DMS153 (cell line): ENCODE measurements around the gene GUCY2F.

Experiments used
- DNase-seq: peaks from one replicate; lab custom pipeline; 2025; lab: John Stamatoyannopoulos, UW

Gene GUCY2F

DNA sequence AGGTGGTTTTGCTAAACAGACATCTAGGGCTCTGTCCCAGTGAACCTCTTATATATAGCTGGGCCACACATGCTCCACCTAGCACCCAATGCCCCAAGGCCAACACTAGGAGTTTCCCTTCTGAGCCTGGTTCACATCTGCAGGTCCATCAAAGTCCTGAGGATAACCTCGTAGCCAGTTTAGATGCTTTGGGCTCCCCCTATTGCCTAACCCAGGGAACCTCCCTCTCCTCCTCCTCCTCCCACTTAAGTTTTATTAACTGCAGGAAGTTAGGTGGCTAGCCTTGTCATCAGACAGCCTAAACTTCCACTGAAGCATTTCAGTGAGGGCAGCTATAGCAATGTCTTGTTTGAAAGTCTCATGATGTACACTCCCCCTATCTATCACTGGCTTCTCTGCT is 88.0 kb downstream of the GUCY2F start:
- no peak for DNase-seq

GRCh38 chrX:109392895-109393294 is 89.0 kb downstream of the GUCY2F start:
- no peak for DNase-seq

GRCh38 chrX:109390556-109390955 is 91.3 kb downstream of the GUCY2F start:
- no peak for DNase-seq

- DNase-seq, result no peak
These were observed 92.0 kb downstream of the GUCY2F start for GRCh38 chrX:109389917-109390316.

GRCh38 chrX:109384699-109385098 is 97.2 kb downstream of the GUCY2F start:
- no peak for DNase-seq

DNA sequence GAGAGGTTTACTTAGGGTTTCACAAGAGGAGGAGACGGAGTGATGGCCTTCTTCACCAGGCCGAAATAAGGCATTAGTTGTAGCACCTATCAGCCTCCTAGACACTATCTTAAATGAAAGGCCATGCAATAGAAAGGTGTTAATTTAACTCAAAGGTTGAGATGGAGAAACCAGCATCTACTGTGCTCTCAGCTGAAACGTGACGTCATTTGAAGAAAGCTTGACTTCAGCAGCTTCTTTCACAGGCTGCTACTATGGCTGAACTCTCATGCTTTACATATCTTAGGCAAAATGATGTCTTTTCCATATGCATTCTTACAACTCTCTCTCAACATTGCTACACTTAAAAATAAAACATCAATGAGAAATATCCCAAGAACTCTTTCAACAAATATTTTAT is 99.6 kb downstream of the GUCY2F start:
- DNase-seq, result no peak

GRCh38 chrX:109378281-109378680 is 103.6 kb downstream of the GUCY2F start:
- DNase-seq, result no peak

DNA sequence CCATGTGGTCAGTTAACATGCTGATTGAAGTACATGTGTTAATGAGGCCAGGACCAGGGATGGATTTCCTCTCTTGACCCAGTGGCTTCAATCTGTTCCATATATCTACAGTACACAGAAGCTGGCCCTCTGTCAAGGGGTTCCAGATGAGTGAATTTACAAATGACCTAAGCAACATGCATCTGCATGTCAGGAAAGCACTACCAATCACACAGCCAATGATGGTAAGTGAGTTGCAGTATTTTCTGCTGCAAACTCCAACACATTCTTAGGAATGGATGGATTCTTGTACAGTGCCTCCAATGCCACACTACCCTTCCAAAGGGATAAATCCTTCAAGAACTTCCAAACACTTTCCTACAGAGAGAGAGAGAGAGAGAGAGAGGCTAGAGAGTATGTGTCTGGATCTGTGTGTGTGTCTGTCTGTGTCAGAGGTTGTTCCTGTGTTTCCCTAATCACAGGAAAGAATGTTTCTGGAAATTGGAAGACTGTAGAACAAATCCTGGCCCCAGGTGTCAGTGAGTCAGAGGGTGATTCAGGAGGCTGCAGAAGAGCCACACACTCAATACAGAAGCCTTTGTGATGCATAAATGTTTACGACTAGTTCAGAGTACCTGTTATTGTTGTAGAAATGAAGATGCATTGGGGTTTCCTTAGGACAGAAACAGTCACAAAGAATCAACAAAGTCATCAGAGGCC is 107.5 kb downstream of the GUCY2F start:
- DNase-seq, result no peak

- DNase-seq, result no peak
These were observed 108.4 kb downstream of the GUCY2F start for GRCh38 chrX:109373468-109373867.

- no peak for DNase-seq
These were observed 109.2 kb downstream of the GUCY2F start for GRCh38 chrX:109372716-109373115.

DNA sequence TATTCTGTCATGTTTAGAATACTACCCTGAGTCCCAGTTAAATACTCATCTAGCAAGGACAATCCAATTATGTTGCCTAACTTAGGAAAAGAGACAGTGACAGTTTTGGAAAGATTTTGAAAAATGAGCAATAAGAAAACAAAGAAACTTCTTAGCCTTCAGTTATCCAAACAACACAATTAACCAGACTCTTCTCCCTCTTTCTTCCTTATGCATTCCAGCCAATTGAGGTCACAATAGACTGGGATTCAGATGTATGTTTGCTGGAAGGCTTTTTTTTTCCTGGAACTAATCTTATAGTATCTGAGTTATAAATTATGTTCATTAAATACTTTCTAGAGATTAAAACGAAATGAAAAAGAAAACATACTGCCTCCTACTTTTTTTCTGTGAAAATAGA is 109.6 kb downstream of the GUCY2F start:
- no peak for DNase-seq

GRCh38 chrX:109362101-109362500 is 119.8 kb downstream of the GUCY2F start:
- no peak for DNase-seq

GRCh38 chrX:109360301-109360700 is 121.6 kb downstream of the GUCY2F start:
- no peak for DNase-seq

DNA sequence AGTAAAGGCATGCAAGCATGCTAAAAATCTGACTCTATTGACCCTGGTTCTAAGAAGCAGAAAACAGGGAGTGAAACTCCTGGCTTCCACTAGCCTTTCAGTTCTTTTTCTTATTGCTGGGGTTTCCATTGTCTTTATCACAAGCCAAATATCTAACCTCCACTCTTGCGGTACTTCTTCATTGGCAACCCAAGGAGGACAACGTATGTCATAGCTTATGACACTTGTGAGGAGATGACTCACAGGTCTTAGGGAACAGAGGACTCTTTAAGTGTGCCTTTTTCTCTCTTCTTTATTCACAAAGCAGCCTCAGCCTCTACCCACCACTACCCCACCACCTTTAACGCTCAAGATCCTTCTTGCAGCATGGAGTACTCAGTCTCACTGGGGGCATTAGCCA is 124.2 kb downstream of the GUCY2F start:
- no peak for DNase-seq

GRCh38 chrX:109356684-109357083 is 125.2 kb downstream of the GUCY2F start:
- no peak for DNase-seq

DNA sequence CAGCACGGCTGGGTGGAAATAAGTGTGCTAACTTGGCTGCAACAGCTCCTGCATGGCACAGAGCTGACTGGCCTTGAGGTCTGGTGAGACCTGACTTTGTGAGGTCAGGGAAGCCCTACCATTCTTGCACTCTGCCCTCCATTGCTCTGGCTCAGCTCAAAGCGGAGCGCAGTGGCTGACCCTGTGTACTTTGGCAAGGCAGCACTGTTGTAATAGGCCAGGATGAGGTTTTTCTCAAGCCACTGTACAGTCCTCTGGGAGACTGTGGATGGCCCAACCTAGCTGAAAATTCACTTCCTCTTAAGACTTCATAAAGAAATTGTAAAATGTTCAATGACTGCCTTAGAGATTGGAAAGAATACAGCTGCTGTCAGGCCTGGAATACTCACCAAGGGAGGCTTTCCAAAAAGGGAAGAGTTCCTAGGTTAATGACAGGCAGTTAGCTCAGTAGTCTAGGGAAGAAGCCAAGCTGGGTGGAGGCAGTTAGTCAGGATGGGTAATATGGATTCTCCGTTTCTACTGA is 129.8 kb downstream of the GUCY2F start:
- no peak for DNase-seq

- DNase-seq, result no peak
These were observed 130.3 kb downstream of the GUCY2F start for GRCh38 chrX:109351557-109351956.

GRCh38 chrX:109350551-109350950 is 131.3 kb downstream of the GUCY2F start:
- DNase-seq, result no peak

- no peak for DNase-seq
These were observed 131.8 kb downstream of the GUCY2F start for GRCh38 chrX:109350051-109350450.

DNA sequence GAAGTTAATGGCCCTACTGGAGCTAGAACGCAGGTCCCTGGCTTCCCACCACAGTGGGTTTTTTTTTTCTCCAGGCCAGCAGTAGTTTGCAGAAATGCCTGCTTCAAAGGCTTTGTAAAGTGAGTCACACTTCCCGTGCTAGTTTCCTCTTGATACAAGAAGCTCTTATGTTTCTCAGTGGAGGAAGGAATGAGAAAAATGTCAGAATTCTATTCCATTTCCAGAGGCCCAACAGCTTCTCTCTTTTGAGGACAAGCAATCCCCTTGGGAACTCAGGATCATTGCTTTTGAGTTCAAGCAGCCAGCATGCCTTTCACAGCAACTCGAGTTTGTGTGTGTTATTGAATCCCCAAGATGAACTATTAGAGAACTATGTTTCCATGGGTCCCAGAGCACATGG is 134.3 kb downstream of the GUCY2F start:
- no peak for DNase-seq

DNA sequence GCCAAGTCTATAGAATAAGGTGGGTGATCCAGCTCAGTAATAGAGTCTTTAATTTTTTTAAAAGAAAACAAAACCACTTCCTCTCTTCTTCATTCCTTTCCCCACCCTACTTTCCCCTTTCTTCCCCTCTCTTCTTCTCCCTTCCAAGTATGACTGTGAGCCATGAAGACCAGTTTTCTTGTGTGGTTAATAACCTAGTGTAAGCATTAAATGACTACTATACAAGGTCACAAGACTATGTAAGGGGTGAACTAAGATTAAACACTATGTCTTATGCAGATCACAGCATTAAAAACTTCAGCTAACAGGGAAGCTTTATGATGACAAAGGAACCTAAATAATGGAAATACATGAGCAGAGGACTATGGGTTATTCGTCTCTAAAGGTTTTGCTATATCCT is 135.4 kb downstream of the GUCY2F start:
- DNase-seq, result no peak

DNA sequence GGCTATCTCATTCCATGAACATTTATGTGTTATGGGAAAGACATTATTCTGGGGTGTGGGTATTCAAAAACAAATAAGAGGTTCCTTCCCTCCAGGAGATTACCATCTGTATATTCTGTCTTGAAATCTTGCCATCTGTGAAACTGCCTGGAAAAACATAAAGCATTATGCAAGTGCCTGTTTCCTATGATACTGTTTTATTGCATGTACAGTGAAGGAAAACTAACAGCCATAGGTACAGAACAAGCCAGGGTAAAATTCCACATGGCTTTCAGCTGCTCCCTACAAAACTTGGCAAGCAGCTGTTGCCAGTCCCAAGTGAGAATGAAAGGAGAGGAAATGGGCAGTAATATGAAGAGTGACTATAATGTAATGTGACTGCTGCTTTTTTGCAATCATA is 136.0 kb downstream of the GUCY2F start:
- no peak for DNase-seq

GRCh38 chrX:109344678-109345077 is 137.2 kb downstream of the GUCY2F start:
- DNase-seq, result no peak

DNA sequence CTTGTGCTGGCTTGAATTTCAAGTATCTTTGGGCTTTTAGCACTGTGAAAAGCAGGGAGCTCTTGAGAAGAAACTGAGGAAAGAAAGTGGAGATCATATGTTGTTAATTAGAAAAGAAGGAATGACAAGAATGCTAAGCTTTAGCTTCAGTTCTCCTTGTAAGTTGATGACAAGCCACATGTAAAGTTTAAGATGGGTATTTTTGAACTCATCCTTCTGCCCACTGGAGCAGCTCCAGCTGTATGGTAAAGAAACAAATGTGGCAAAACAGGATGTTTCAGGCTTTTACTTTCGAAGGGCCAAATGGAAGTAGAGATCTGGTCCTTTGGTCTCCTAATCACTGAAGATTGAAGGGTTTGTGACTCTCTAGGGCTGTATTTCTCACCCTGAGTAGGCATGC is 137.8 kb downstream of the GUCY2F start:
- no peak for DNase-seq
